HG02571 (cell line): ENCODE results near the gene ROPN1L.
"Not testable (repeated sequence)": the region's sequence is repeated elsewhere in the genome, so short reads cannot be mapped to it uniquely, and the experiment has no call there.

ENCODE experiments used
- ATAC-seq: cut with Tn5 transposase; IDR thresholded peaks from one replicate; pipeline ENCODE4 v1.9.1; 2021; ENCODE audit warnings: mild to moderate bottlenecking, moderate library complexity; ENCODE audit not compliant: unreplicated experiment

The ROPN1L gene

GRCh38 chr5:10497554-10497953 lies 55.9 kb downstream of the ROPN1L start:
- no peak for ATAC-seq

GRCh38 chr5:10498350-10498749 lies 56.7 kb downstream of the ROPN1L start:
- ATAC-seq = no peak

GRCh38 chr5:10499066-10499465 lies 57.4 kb downstream of the ROPN1L start:
- ATAC-seq = no peak

- no peak for ATAC-seq
Observed at GRCh38 chr5:10499776-10500175, 58.1 kb downstream of the ROPN1L start.

GRCh38 chr5:10500669-10501068 lies 59.0 kb downstream of the ROPN1L start:
- ATAC-seq = no peak

GRCh38 chr5:10501554-10502075 lies 59.9 kb downstream of the ROPN1L start:
- no peak for ATAC-seq

GRCh38 chr5:10502130-10502529 lies 60.5 kb downstream of the ROPN1L start:
- ATAC-seq = no peak

GRCh38 chr5:10502578-10502977 lies 60.9 kb downstream of the ROPN1L start:
- ATAC-seq = no peak

GRCh38 chr5:10503321-10503720 lies 61.6 kb downstream of the ROPN1L start:
- ATAC-seq = no peak

- no peak for ATAC-seq
Observed at GRCh38 chr5:10503997-10504793, 62.5 kb downstream of the ROPN1L start.

GRCh38 chr5:10505517-10506095 lies 63.9 kb downstream of the ROPN1L start:
- ATAC-seq = no peak

- no peak for ATAC-seq
Observed at GRCh38 chr5:10506535-10506934, 64.9 kb downstream of the ROPN1L start.

- no peak for ATAC-seq
Observed at GRCh38 chr5:10507575-10508096, 66.0 kb downstream of the ROPN1L start.

- ATAC-seq = no peak
Observed at GRCh38 chr5:10509575-10509974, 67.9 kb downstream of the ROPN1L start.

- no peak for ATAC-seq
Observed at GRCh38 chr5:10511741-10512640, 70.3 kb downstream of the ROPN1L start.

- ATAC-seq = no peak
Observed at GRCh38 chr5:10513501-10514442, 72.1 kb downstream of the ROPN1L start.

GRCh38 chr5:10514572-10514971 lies 72.9 kb downstream of the ROPN1L start:
- not testable (repeated sequence) for ATAC-seq
